HepG2 (cell line): Measurements from ENCODE around the gene DUSP16. TPM values are rescaled to one million over a fixed set of nuclear protein-coding genes. Genes with fewer than 3 reads are reported as not detected.
A peak's percentile ranks its signal among the peaks of the same experiment; 100 is the strongest.

ENCODE experiments used
- ATAC-seq: fragments of 200-7000 bp; cut with Tn5 transposase; 3 replicates; pipeline ENCODE4 v1.9.1; 2020; ENCODE audit warnings: mild to moderate bottlenecking, moderate library complexity
- BruUV-seq: library from RNA; stranded (reverse); fragments of 400-500 nt; replicated peaks from 2 replicates; lab custom pipeline; 2021; lab: Mats Ljungman, UMichigan
- CTCF ChIA-PET: fragments of 300-600 bp; formaldehyde crosslinking; extraction: SDS; loops from one replicate; lab custom pipeline; 2021; ENCODE audit warnings: low total read pairs, inconsistent platforms, low intra/inter-chr PET ratio; lab: Yijun Ruan, JAX
- POLR2A ChIA-PET: fragments of 350-600 bp; sonication (Branson Sonifier 250); formaldehyde crosslinking; loops from one replicate; lab custom pipeline; 2020; ENCODE audit warnings: antibody characterized with exemption, inconsistent platforms; lab: Yijun Ruan, JAX
- DNase-seq: peaks from one replicate; pipeline ENCODE4 v3.0.0-alpha.2; 2015; ENCODE audit warnings: low spot score
- FAIRE-seq: peaks from 3 replicates; lab custom pipeline; 2011; peaks lifted over from hg19 to GRCh38; lab: Jason Lieb, UNC
- H2AFZ ChIP-seq: one replicate; pipeline ENCODE4 v1.6.1; 2011; ENCODE audit warnings: low read length, inconsistent platforms
- H3K27ac ChIP-seq: fragments of 300-600 bp; 3 replicates; pipeline ENCODE4 v1.8.0; 2011; ENCODE audit warnings: mixed run types, mild to moderate bottlenecking, mixed read lengths, low read length, inconsistent platforms; ENCODE audit not compliant: insufficient read depth; ENCODE audit errors: extremely low read length
- H3K27me3 ChIP-seq, 2 experiments: fragments of 200-600 bp in 1 of 2; 2 replicates in 1 of 2; 3 replicates in 1 of 2; pipeline versions ENCODE4 v1.6.0 to v1.8.0; 2011; ENCODE audit warnings: low read length in 2 of 2, mild to moderate bottlenecking in 2 of 2, moderate library complexity in 2 of 2, inconsistent platforms in 1 of 2; ENCODE audit not compliant: insufficient read depth in 2 of 2, control insufficient read depth in 1 of 2
- H3K36me3 ChIP-seq, 2 experiments: fragments of 200-600 bp in 1 of 2; replicated peaks in 1 of 2; 2 replicates in 1 of 2; 3 replicates in 1 of 2; pipeline versions ENCODE4 v1.5.1 to v1.8.0; 2011; ENCODE audit warnings: low read length in 2 of 2, inconsistent platforms in 1 of 2; ENCODE audit not compliant: insufficient read depth in 2 of 2, control insufficient read depth in 1 of 2
- H3K4me1 ChIP-seq: 2 replicates; pipeline ENCODE4 v1.5.1; 2012; ENCODE audit warnings: low read length, inconsistent platforms; ENCODE audit not compliant: insufficient read depth
- H3K4me2 ChIP-seq: 2 replicates; pipeline ENCODE4 v1.6.0; 2011; ENCODE audit warnings: low read depth, low read length, inconsistent platforms
- H3K4me3 ChIP-seq, 3 experiments: fragments of 200-600 bp in 1 of 3; sonication (generic), shearing (Covaris generic) in 1 of 3; replicated peaks in 1 of 3; 2 replicates each; pipeline ENCODE4 v1.5.1; 2011 to 2016; ENCODE audit warnings: low read length in 3 of 3, inconsistent platforms in 2 of 3, low read depth in 2 of 3, mild to moderate bottlenecking in 2 of 3, control low read depth in 1 of 3, mixed read lengths in 1 of 3; ENCODE audit not compliant: insufficient read depth in 1 of 3
- H3K79me2 ChIP-seq: one replicate; pipeline ENCODE4 v1.6.1; 2011; ENCODE audit warnings: low read length, inconsistent platforms; ENCODE audit not compliant: insufficient read depth
- H3K9ac ChIP-seq: 2 replicates; pipeline ENCODE4 v1.6.0; 2011; ENCODE audit warnings: mild to moderate bottlenecking, low read depth, low read length, inconsistent platforms; ENCODE audit not compliant: insufficient read depth
- H3K9me3 ChIP-seq: 2 replicates; pipeline ENCODE4 v1.5.1; 2012; ENCODE audit warnings: mild to moderate bottlenecking, low read length
- H4K20me1 ChIP-seq: 2 replicates; pipeline ENCODE4 v1.6.0; 2011; ENCODE audit warnings: inconsistent platforms, mild to moderate bottlenecking, low read length, moderate library complexity; ENCODE audit not compliant: insufficient read depth
- TFAP4 ChIP-seq: sonication (generic); IDR thresholded peaks from 2 replicates; pipeline ENCODE4 v1.6.1; 2016; ENCODE audit warnings: low read depth, borderline replicate concordance
- ZNF362 ChIP-seq: sonication (generic); formaldehyde crosslinking; IDR thresholded peaks from 2 replicates; pipeline ENCODE4 v1.4.0; 2020; ENCODE audit warnings: missing genetic modification reagents, mild to moderate bottlenecking, borderline replicate concordance
- ZNF607 ChIP-seq: sonication (generic); formaldehyde crosslinking; IDR thresholded peaks from 2 replicates; pipeline ENCODE4 v1.5.1; 2020; ENCODE audit warnings: missing genetic modification reagents, mild to moderate bottlenecking, borderline replicate concordance
- ZNF770 ChIP-seq: sonication (generic); formaldehyde crosslinking; IDR thresholded peaks from 2 replicates; pipeline ENCODE4 v1.5.0; 2020; ENCODE audit warnings: mild to moderate bottlenecking, missing genetic modification reagents
- WGBS: methylation state at CpG from one replicate; pipeline ENCODE4 v1.1.6; 2017; ENCODE audit warnings: low lambda C conversion rate; 5-methylcytosine and 5-hydroxymethylcytosine counted together
- in situ Hi-C: cut with HindIII; loops from 2 replicates; pipeline ENCODE4 v1.10.0; 2017; ENCODE audit warnings: low pct_unique_long_range_greater_than_20kb; ENCODE audit not compliant: extremely low pct_ligation_motif_present
- intact Hi-C: fragments of 100-400 bp; cut with micrococcal nuclease; formaldehyde crosslinking; loops from one replicate; pipeline ENCODE4 v1.10.0; 2022; ENCODE audit not compliant: unreplicated experiment
- polyA plus RNA-seq, 8 experiments: library from polyadenylated mRNA; depleted of rRNA in 3 of 8; stranded (reverse) in 7 of 8; unstranded in 1 of 8; fragments of >200 nt; fragmentation: Illumina TruSeq in 4 of 8; extraction: Trizol in 4 of 8; gene quantifications; 2 replicates each; pipeline versions ENCODE4 v1.2.1 to v1.2.3, GENCODE V29; 2011 to 2016; ENCODE audit warnings: low read depth in 4 of 8, missing spikeins in 1 of 8, mixed read lengths in 1 of 8; ENCODE audit not compliant: insufficient read depth in 1 of 8
- total RNA-seq, 5 experiments: library from RNA; depleted of rRNA; stranded (reverse); fragments of >200 nt; fragmentation: Illumina TruSeq; extraction: Trizol; gene quantifications; 2 replicates each; pipeline ENCODE4 v1.2.3, GENCODE V29; 2016; ENCODE audit warnings: low read depth in 1 of 5
- TF ChIP-seq, protein P1 (sequence below): sonication (generic); formaldehyde crosslinking; IDR thresholded peaks from 2 replicates; pipeline ENCODE4 v1.4.0; 2020; ENCODE audit warnings: low read depth, missing genetic modification reagents

DUSP16 gene
- total and polyA plus RNA-seq, 2 of the 13 experiments (the other 11 are each of a cell fraction or from before 2014, with no cell fraction given) = 45.7 to 46.6 TPM

- intact Hi-C loops = no loop called here
- Histone ChIP-seq H3K4me1 (peaks cover 76% of the 10 kb centered on the region), H4K20me1 (no peaks in the 10 kb centered on the region), H3K79me2 (no peaks in the 10 kb centered on the region), H2AFZ (no peak overlapping the region), H3K36me3 (no peaks in the 10 kb centered on the region), H3K9ac (no peak overlapping the region), H3K27me3 (no peaks in the 10 kb centered on the region), H3K27ac (peak overlapping the region; percentile 29), H3K4me3 (no peak overlapping the region), H3K9me3 (no peaks in the 10 kb centered on the region), H3K4me2 (no peak overlapping the region)
- no peak for DNase-seq
- in situ Hi-C loops = no loop called here
- CTCF ChIA-PET = no interaction called here
- FAIRE-seq = no peak
- POLR2A ChIA-PET = interaction anchor here (0.7 to 1.5 kb wide), 5 partner anchors 10 to 61 kb away, joined by 3 to 5 read pairs (median 4); no protein-coding TSS in a partner anchor
- 79% methylated on average over 4 of the region's 4 CpGs for WGBS
- TF ChIP-seq, protein P1, sequence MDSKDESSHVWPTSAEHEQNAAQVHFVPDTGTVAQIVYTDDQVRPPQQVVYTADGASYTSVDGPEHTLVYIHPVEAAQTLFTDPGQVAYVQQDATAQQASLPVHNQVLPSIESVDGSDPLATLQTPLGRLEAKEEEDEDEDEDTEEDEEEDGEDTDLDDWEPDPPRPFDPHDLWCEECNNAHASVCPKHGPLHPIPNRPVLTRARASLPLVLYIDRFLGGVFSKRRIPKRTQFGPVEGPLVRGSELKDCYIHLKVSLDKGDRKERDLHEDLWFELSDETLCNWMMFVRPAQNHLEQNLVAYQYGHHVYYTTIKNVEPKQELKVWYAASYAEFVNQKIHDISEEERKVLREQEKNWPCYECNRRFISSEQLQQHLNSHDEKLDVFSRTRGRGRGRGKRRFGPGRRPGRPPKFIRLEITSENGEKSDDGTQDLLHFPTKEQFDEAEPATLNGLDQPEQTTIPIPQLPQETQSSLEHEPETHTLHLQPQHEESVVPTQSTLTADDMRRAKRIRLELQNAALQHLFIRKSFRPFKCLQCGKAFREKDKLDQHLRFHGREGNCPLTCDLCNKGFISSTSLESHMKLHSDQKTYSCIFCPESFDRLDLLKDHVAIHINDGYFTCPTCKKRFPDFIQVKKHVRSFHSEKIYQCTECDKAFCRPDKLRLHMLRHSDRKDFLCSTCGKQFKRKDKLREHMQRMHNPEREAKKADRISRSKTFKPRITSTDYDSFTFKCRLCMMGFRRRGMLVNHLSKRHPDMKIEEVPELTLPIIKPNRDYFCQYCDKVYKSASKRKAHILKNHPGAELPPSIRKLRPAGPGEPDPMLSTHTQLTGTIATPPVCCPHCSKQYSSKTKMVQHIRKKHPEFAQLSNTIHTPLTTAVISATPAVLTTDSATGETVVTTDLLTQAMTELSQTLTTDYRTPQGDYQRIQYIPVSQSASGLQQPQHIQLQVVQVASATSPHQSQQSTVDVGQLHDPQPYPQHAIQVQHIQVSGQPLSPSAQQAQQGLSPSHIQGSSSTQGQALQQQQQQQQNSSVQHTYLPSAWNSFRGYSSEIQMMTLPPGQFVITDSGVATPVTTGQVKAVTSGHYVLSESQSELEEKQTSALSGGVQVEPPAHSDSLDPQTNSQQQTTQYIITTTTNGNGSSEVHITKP = no peak
- 0 out of 2 replicates have a peak, but pooled peaks have one; percentile 25 for TF ChIP-seq TFAP4
- TF ChIP-seq ZNF362 (CRISPR knock-in tag) = peak; percentile 67; the same call in 1 of the 2 replicates
- TF ChIP-seq ZNF607 (CRISPR knock-in tag) = no peak
- peak; percentile 93 for TF ChIP-seq ZNF770 (CRISPR knock-in tag)
- BruUV-seq = no TSS peak
- ATAC-seq = no peak
Observed at GRCh38 chr12:12445165-12445881, 117.3 kb downstream of the DUSP16 start.
